BJ (cell line): ENCODE data around the gene MCEMP1. TPM values are rescaled to one million over a fixed set of nuclear protein-coding genes. Genes with fewer than 3 reads are reported as not detected.

Experiments used
- CTCF ChIA-PET: fragments of 350-600 bp; formaldehyde crosslinking; extraction: SDS; loops from one replicate; lab custom pipeline; 2021; ENCODE audit warnings: antibody characterized with exemption, inconsistent platforms; lab: Yijun Ruan, JAX
- POLR2A ChIA-PET: fragments of 300-600 bp; sonication (Branson Sonifier 250); formaldehyde crosslinking; extraction: SDS; loops from one replicate; lab custom pipeline; 2021; ENCODE audit warnings: antibody characterized with exemption; lab: Charles Lee
- DNase-seq: peaks from one replicate; pipeline ENCODE4 v3.0.0-alpha.2; 2011; ENCODE audit warnings: low read depth
- H3K27me3 ChIP-seq: 2 replicates; pipeline ENCODE4 v1.6.0; 2011; ENCODE audit warnings: low read length; ENCODE audit not compliant: control insufficient read depth, insufficient read depth
- H3K36me3 ChIP-seq: 2 replicates; pipeline ENCODE4 v1.5.1; 2011; ENCODE audit warnings: low read length; ENCODE audit not compliant: control insufficient read depth, insufficient read depth
- H3K4me3 ChIP-seq: 2 replicates; pipeline ENCODE4 v1.5.1; 2011; ENCODE audit warnings: low read depth, mild to moderate bottlenecking, control low read depth, low read length
- polyA plus RNA-seq: library from polyadenylated mRNA; depleted of rRNA; stranded (reverse); fragments of >200 nt; gene quantifications from 2 replicates; pipeline ENCODE4 v1.2.3, GENCODE V29; 2011
- TF ChIP-seq, protein P1 (sequence below): IDR thresholded peaks from 2 replicates; pipeline ENCODE4 v1.5.1; 2011; ENCODE audit warnings: low read depth, mild to moderate bottlenecking, control low read depth, inconsistent platforms, low read length, moderate library complexity; ENCODE audit not compliant: insufficient read depth

Gene MCEMP1
- polyA plus RNA-seq, 1 experiment: not detected

DNA sequence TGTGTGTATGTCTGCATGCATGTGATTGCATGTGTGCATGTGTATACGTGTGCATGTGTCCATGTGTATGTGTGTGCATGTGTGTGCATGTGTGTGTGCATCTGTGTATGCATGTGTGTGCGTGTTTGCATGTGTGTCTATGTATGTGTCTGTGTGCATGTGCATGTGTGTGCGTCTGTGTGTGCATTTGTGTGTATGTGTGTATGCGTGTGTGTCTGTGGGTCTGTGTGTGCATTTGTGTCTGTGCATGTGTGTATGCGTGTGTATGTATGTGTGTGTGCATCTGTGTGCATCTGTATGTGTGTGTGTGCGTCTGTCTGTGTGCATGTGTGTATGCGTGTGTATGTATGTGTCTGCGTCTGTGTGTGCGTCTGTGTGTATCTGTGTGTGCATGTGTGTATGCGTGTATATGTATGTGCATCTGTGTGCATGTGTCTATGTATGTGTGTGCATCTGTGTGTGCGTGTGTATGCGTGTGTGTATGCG is 37.0 kb upstream of the MCEMP1 start:
- ChIA-PET POLR2A (no interaction called here), CTCF (no interaction called here)
- Histone ChIP-seq H3K4me3 (no peak overlapping the region), H3K36me3 (peaks cover 2% of the 10 kb centered on the region), H3K27me3 (no peaks in the 10 kb centered on the region)
- TF ChIP-seq, protein P1, sequence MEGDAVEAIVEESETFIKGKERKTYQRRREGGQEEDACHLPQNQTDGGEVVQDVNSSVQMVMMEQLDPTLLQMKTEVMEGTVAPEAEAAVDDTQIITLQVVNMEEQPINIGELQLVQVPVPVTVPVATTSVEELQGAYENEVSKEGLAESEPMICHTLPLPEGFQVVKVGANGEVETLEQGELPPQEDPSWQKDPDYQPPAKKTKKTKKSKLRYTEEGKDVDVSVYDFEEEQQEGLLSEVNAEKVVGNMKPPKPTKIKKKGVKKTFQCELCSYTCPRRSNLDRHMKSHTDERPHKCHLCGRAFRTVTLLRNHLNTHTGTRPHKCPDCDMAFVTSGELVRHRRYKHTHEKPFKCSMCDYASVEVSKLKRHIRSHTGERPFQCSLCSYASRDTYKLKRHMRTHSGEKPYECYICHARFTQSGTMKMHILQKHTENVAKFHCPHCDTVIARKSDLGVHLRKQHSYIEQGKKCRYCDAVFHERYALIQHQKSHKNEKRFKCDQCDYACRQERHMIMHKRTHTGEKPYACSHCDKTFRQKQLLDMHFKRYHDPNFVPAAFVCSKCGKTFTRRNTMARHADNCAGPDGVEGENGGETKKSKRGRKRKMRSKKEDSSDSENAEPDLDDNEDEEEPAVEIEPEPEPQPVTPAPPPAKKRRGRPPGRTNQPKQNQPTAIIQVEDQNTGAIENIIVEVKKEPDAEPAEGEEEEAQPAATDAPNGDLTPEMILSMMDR: no peak
- DNase-seq: no peak

DNA sequence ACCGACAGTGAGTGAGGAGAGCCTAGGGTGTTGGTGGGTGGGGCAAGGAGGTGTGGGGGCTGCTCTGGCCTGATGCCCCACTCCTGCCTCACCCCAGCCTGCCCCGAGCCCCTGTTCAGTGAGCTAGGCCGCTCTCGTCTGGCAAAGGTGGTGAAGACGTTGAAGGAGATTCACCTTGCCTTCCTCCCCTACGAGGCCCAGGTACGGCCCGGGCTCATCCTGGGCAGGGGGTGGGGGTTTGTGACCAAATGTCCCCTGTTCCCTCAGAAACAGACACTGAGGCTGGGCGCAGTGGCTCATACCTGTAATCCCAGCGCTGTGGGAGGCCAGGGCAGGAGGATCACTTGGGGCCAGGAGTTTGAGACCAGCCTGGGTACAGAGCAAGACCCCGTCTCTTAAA is 36.1 kb upstream of the MCEMP1 start:
- POLR2A ChIA-PET: no interaction called here
- CTCF ChIA-PET: interaction anchor here (0.5 to 2.7 kb wide), 3 partner anchors 11 to 486 kb away, joined by 3 to 11 read pairs (median 4); no protein-coding TSS in a partner anchor

DNA sequence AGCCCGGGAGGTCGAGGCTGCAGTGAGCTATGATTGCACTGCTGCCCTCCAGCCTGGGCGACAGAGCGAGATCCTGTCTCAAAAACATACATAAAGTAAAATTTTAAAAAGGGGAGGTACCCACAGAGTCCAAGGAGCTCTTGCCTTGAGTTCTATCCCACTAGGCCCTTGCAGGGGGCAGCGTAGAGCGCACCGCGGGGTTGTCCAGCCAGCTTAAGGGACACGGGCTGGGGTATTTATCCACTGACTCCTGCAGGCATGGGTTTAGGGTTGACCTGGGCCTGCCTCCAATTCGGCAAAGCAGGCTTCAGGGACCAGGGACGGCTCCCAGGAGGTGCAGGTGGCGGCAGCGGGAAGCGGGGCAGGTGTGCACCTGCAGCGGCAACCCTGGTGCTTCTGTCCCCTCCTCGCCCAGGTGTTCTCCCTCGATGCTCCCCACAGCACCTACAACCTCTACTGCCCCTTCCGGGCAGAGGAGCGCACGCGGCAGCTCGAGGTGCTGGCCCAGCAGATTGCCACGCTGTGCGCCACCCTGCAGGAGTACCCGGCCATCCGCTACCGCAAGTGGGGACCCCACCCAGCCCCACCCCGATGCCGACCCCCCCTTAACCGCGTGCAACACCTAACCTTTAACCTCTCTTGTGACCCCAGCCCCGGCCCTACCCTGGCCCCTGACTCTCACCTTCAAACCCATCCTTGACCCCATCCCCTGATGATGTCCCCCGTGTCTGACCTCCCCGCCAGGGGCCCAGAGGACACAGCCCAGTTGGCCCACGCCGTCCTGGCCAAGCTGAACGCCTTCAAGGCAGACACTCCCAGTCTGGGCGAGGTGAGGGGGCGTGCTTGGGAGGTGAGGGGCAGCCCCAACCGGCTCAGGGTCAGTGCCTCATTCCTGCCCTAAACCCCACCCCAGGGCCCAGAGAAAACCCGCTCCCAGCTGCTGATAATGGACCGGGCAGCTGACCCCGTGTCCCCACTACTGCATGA is 35.3 kb upstream of the MCEMP1 start:
- no peaks in the 10 kb centered on the region for H3K27me3 ChIP-seq
- no peak overlapping the region for H3K4me3 ChIP-seq
- DNase-seq: no peak
- POLR2A ChIA-PET: no interaction called here
- H3K36me3 ChIP-seq: peaks cover 2% of the 10 kb centered on the region
- CTCF ChIA-PET: interaction anchor here (0.5 to 2.7 kb wide), 5 partner anchors 8 to 486 kb away, joined by 3 to 11 read pairs (median 4); partner anchors contain the start of genes PCP2 and TRAPPC5
- TF ChIP-seq, protein P1: no peak

More for the DNA sequence above, 36.1 kb upstream of the MCEMP1 start:
- H3K36me3 ChIP-seq: peaks cover 2% of the 10 kb centered on the region
- TF ChIP-seq, protein P1: no peak
- H3K4me3 ChIP-seq: no peak overlapping the region
- DNase-seq: no peak
- no peaks in the 10 kb centered on the region for H3K27me3 ChIP-seq

DNA sequence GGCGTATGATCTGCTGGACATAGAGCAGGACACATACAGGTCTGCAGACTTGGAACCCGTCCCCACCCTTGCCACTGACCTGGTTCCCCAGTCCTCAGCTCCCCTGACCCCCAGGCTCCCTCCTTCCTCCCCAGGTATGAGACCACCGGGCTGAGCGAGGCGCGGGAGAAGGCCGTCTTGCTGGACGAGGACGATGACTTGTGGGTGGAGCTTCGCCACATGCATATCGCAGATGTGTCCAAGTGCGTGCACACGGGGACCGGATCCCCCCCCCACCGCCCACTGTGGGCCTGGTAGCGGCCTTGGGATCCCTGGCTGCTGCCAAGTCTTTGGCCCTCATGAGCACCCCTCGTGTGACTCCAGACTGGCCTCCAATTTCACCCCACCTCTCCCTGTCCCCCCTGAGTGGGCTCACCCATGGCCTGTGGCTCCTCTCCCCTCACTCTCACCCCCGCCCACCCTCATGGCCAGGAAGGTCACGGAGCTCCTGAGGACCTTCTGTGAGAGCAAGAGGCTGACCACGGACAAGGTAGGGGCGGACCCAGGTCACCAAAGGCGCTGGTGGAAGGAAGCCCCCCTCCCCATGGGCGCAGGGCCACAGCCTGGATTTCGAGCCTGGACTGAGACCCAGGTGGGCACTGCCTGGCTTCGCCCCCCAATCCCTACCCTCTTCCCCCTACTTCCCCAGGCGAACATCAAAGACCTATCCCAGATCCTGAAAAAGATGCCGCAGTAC is 34.4 kb upstream of the MCEMP1 start:
- Histone ChIP-seq H3K36me3 (peaks cover 2% of the 10 kb centered on the region), H3K27me3 (no peaks in the 10 kb centered on the region), H3K4me3 (no peak overlapping the region)
- POLR2A ChIA-PET: no interaction called here
- DNase-seq: no peak
- TF ChIP-seq, protein P1: no peak
- CTCF ChIA-PET: interaction anchor here (1.5 to 2.7 kb wide), 4 partner anchors 9 to 38 kb away, joined by 3 to 11 read pairs (median 4); partner anchors contain the start of genes PCP2 and TRAPPC5
